ENCODE measurements around the gene NTRK3. TPM values are rescaled to one million over a fixed set of nuclear protein-coding genes. Genes with fewer than 3 reads are reported as not detected.

Gene NTRK3
- polyA plus RNA-seq, 1 donor from 2014 or later, result 42.7 TPM

DNA sequence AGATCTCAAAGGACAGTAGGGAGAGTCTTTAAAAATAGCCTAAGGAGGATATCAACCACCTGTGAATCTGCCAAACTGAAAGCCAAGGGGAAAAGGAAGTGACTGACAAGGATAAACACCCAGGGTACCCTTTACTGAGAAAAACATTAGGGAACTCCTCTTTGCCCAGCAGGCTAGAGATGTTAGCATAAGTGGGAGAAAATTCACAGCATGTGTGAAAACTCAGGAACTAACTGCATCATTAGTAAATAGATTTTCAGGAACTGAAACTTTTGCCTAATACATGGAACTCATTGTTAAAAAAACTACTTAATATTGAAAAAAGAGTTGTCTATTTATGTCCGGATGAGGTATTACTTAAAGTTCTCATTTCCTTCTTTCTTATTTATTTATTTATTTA is 375.5 kb downstream of the NTRK3 start:
- TF ChIP-seq RAD21 (conservative IDR thresholded peaks at IDR 0.05), result no peak
- TF ChIP-seq EP300 (conservative IDR thresholded peaks at IDR 0.05; ENCODE audit: poor library complexity, severe bottlenecking), result no peak
- TF ChIP-seq TAF1 (IDR thresholded peaks at IDR 0.05; ENCODE audit: low read depth), result no peak
- no peak for TF ChIP-seq SMC3 (conservative IDR thresholded peaks at IDR 0.05; ENCODE audit: poor library complexity)
- TF ChIP-seq, protein P1, sequence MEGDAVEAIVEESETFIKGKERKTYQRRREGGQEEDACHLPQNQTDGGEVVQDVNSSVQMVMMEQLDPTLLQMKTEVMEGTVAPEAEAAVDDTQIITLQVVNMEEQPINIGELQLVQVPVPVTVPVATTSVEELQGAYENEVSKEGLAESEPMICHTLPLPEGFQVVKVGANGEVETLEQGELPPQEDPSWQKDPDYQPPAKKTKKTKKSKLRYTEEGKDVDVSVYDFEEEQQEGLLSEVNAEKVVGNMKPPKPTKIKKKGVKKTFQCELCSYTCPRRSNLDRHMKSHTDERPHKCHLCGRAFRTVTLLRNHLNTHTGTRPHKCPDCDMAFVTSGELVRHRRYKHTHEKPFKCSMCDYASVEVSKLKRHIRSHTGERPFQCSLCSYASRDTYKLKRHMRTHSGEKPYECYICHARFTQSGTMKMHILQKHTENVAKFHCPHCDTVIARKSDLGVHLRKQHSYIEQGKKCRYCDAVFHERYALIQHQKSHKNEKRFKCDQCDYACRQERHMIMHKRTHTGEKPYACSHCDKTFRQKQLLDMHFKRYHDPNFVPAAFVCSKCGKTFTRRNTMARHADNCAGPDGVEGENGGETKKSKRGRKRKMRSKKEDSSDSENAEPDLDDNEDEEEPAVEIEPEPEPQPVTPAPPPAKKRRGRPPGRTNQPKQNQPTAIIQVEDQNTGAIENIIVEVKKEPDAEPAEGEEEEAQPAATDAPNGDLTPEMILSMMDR (IDR thresholded peaks at IDR 0.05; ENCODE audit: poor library complexity, severe bottlenecking), result no peak
- TF ChIP-seq EZH2 (IDR thresholded peaks at IDR 0.05; ENCODE audit: borderline replicate concordance, insufficient read depth, low read length, poor library complexity, severe bottlenecking), result no peak
- TF ChIP-seq, protein P2, sequence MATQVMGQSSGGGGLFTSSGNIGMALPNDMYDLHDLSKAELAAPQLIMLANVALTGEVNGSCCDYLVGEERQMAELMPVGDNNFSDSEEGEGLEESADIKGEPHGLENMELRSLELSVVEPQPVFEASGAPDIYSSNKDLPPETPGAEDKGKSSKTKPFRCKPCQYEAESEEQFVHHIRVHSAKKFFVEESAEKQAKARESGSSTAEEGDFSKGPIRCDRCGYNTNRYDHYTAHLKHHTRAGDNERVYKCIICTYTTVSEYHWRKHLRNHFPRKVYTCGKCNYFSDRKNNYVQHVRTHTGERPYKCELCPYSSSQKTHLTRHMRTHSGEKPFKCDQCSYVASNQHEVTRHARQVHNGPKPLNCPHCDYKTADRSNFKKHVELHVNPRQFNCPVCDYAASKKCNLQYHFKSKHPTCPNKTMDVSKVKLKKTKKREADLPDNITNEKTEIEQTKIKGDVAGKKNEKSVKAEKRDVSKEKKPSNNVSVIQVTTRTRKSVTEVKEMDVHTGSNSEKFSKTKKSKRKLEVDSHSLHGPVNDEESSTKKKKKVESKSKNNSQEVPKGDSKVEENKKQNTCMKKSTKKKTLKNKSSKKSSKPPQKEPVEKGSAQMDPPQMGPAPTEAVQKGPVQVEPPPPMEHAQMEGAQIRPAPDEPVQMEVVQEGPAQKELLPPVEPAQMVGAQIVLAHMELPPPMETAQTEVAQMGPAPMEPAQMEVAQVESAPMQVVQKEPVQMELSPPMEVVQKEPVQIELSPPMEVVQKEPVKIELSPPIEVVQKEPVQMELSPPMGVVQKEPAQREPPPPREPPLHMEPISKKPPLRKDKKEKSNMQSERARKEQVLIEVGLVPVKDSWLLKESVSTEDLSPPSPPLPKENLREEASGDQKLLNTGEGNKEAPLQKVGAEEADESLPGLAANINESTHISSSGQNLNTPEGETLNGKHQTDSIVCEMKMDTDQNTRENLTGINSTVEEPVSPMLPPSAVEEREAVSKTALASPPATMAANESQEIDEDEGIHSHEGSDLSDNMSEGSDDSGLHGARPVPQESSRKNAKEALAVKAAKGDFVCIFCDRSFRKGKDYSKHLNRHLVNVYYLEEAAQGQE (IDR thresholded peaks at IDR 0.05; ENCODE audit: borderline replicate concordance), result no peak
- no peak for TF ChIP-seq POLR2AphosphoS5 (IDR thresholded peaks at IDR 0.05)
- TF ChIP-seq MXI1 (conservative IDR thresholded peaks at IDR 0.05; ENCODE audit: poor library complexity, severe bottlenecking), result no peak
- no peak overlapping the region for H3K4me3 ChIP-seq (ENCODE audit: low read length)

DNA sequence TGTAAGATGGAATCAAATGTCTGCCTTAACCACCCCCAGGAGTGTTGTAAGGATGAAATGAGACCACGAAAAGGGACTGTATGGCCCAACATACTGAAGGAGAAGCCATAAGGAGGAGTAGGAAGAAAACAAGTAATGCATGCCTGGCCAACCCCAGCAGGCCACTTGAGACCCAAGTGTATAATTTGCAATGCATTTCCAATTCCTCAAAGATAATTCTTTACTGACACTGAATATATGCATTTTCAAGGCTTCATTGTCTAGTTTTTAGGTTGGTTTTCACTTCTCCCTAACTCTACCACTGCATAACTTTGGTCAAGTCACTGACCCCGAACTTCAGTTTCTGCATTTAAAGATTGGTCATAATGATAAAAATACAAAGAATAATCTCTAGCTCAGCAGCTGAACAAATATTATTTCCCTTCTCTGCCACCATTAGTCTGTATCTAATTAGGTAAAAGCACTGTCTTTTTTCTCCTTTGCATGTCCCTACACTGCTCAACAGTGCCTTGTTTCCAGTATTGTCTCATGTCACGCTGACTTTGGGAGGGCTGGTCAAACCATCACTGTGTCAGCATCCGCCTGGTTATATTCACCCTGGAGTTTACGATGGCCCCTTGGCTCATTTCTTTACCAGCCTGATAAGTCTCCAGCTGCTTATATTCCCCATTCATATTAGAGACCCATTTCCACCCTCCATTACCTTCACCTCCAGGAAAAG is 378.6 kb downstream of the NTRK3 start:
- Histone ChIP-seq H3K4me3 (ENCODE audit: low read length) (no peak overlapping the region), H2AFZ (ENCODE audit: low read depth, low read length) (no peak overlapping the region), H3K27me3 (ENCODE audit: insufficient read depth, low read depth, low read length) (no peaks in the 10 kb centered on the region), H3K36me3 (ENCODE audit: insufficient read depth, low read length) (peaks cover 10% of the 10 kb centered on the region), H4K20me1 (ENCODE audit: insufficient read depth) (no peaks in the 10 kb centered on the region), H3K9me3 (ENCODE audit: low read length) (no peaks in the 10 kb centered on the region), H3K27ac (ENCODE audit: low read length) (no peak overlapping the region), H3K4me2 (ENCODE audit: low read length) (no peak overlapping the region), H3K79me2 (replicated peaks; ENCODE audit: insufficient read depth, low read length) (no peaks in the 10 kb centered on the region), H3K9ac (ENCODE audit: low read length) (no peak overlapping the region), H3F3A (ENCODE audit: insufficient read depth, low read length, poor library complexity, severe bottlenecking) (no peaks in the 10 kb centered on the region), H3K9me2 (ENCODE audit: insufficient read depth, low read length) (no peaks in the 10 kb centered on the region)
- no peak for TF ChIP-seq TAF1 (IDR thresholded peaks at IDR 0.05; ENCODE audit: low read depth)
- TF ChIP-seq MXI1 (conservative IDR thresholded peaks at IDR 0.05; ENCODE audit: poor library complexity, severe bottlenecking), result no peak
- no peak for TF ChIP-seq EZH2 (IDR thresholded peaks at IDR 0.05; ENCODE audit: borderline replicate concordance, insufficient read depth, low read length, poor library complexity, severe bottlenecking)
- no peak for TF ChIP-seq RAD21 (conservative IDR thresholded peaks at IDR 0.05)
- no peak for TF ChIP-seq POLR2AphosphoS5 (IDR thresholded peaks at IDR 0.05)
- TF ChIP-seq SMC3 (conservative IDR thresholded peaks at IDR 0.05; ENCODE audit: poor library complexity), result no peak
- no peak for TF ChIP-seq EP300 (conservative IDR thresholded peaks at IDR 0.05; ENCODE audit: poor library complexity, severe bottlenecking)
- TF ChIP-seq, protein P2 (IDR thresholded peaks at IDR 0.05; ENCODE audit: borderline replicate concordance), result no peak
- TF ChIP-seq, protein P1 (IDR thresholded peaks at IDR 0.05; ENCODE audit: poor library complexity, severe bottlenecking), result no peak

More for the DNA sequence above, 375.5 kb downstream of the NTRK3 start:
- H4K20me1 ChIP-seq (ENCODE audit: insufficient read depth), result no peaks in the 10 kb centered on the region
- H3K27me3 ChIP-seq (ENCODE audit: insufficient read depth, low read depth, low read length), result no peaks in the 10 kb centered on the region
- no peak overlapping the region for H3K4me2 ChIP-seq (ENCODE audit: low read length)
- no peak overlapping the region for H3K27ac ChIP-seq (ENCODE audit: low read length)
- peaks cover 10% of the 10 kb centered on the region for H3K36me3 ChIP-seq (ENCODE audit: insufficient read depth, low read length)
- H3K9me3 ChIP-seq (ENCODE audit: low read length), result no peaks in the 10 kb centered on the region
- H3F3A ChIP-seq (ENCODE audit: insufficient read depth, low read length, poor library complexity, severe bottlenecking), result no peaks in the 10 kb centered on the region
- H3K9ac ChIP-seq (ENCODE audit: low read length), result no peak overlapping the region
- no peaks in the 10 kb centered on the region for H3K9me2 ChIP-seq (ENCODE audit: insufficient read depth, low read length)
- no peak overlapping the region for H2AFZ ChIP-seq (ENCODE audit: low read depth, low read length)
- H3K79me2 ChIP-seq (replicated peaks; ENCODE audit: insufficient read depth, low read length), result no peaks in the 10 kb centered on the region

Measured in neural cell (in vitro differentiated cells).